GM21423 (cell line): ENCODE data around the gene SPCS1.
"Not testable (repeated sequence)": the region's sequence is repeated elsewhere in the genome, so short reads cannot be mapped to it uniquely, and the experiment has no call there.

Source experiments
- ATAC-seq: cut with Tn5 transposase; IDR thresholded peaks from one replicate; pipeline ENCODE4 v1.9.1; 2021; ENCODE audit warnings: mild to moderate bottlenecking, moderate library complexity; ENCODE audit not compliant: unreplicated experiment

The SPCS1 gene

DNA sequence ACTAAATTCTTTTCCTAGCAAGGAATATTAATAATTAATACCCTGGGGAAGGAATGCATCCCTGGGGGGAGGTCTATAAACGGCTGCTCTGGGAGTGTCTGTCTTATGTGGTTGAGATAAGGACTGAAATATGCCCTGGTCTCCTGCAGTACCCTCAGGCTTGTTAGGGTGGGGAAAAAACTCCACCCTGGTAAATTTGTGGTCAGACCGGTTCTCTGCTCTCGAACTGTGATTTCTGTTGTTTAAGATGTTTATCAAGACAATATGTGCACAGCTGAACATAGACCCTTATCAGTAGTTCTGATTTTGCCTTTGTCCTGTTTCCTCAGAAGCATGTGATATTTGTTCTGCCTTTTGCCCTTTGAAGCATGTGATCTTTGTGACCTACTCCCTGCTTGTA lies 22.8 kb downstream of the SPCS1 start:
- not testable (repeated sequence) for ATAC-seq

DNA sequence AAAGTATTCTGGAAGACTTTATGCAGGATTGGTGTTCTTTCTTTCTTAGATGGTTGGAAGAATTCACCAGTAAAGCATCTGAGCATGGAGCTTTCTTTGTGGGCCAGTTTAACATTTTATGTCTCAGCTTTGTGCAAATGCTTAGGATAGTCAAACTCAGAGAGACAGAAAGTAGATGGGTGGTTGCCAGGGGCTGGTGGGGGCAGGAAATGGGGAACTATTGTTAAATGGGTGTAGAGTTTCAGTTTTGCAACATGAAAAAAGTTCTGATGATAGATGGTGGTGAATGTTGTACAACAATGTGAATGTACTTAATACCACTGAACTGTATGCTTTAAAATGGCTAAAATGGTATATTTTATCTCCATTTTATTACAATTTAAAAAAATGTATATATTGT lies 24.8 kb downstream of the SPCS1 start:
- ATAC-seq = no peak

GRCh38 chr3:52731590-52731989 lies 25.7 kb downstream of the SPCS1 start:
- no peak for ATAC-seq

GRCh38 chr3:52733256-52733891 lies 27.5 kb downstream of the SPCS1 start:
- ATAC-seq = no peak

GRCh38 chr3:52739730-52740129 lies 33.8 kb downstream of the SPCS1 start:
- no peak for ATAC-seq

DNA sequence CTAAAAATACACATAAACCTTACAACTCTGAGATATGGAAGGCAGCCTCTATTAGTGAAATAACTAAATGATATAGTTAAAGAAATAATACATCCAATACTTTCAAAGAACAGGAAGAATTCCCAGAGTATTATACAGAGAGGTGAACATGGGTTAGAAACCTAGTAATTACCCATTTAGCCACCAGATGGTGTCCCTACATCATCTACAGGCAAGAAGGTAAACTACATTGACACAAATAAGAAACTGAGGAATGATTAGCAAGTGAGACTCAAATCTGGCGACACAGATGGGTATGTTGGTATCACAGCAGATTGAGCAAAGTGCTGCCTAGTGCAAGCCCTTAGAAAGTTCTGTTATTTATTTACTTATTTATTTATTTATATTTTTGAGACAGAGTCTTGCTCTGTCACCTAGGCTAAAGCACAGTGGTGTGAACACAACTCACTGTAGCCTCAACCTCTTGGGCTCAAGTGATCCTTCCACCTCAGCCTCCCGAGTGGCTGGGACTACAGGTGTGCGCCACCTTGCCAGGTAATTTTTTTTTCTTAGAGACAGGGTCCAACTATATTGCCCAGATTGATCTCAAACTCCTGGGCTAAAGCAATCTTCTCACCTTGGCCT lies 36.6 kb downstream of the SPCS1 start:
- no peak for ATAC-seq

DNA sequence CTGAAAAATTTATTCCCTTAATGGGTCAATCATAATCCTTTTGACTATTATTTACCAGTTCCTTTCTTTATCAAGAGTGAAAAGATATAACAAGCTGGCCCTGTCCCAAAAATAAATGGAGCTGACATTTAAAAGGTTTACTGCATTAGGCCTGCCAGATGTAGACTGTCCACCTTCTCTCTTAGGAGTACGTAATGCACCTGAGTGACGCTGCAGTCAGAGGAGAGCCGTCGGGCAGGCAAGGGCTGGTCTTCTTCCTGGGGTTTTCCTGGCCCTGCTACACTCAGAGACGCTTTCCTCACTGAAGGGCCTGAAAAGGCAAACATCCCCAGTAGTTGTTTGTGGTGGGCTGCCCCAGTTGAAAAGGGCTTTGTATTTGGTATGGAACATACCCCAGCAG lies 37.2 kb downstream of the SPCS1 start:
- ATAC-seq = no peak

DNA sequence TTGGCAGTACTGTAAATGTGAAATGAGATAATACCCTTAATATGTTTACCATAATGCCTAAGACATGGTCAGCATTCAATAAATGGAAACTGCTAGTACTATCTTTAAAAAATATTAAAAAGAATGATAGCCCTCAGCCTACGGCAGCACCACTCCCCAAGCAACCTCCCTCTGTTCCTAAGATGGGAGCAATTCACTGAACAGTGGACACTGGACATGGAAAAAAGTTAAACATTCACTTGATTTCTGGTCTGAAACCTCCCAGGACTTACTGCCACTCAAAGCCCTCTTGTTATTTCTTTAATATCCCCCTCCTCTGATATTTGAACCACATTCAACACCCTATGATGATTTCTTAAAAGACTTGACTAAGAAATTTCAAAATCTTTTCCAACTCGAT lies 37.8 kb downstream of the SPCS1 start:
- no peak for ATAC-seq

DNA sequence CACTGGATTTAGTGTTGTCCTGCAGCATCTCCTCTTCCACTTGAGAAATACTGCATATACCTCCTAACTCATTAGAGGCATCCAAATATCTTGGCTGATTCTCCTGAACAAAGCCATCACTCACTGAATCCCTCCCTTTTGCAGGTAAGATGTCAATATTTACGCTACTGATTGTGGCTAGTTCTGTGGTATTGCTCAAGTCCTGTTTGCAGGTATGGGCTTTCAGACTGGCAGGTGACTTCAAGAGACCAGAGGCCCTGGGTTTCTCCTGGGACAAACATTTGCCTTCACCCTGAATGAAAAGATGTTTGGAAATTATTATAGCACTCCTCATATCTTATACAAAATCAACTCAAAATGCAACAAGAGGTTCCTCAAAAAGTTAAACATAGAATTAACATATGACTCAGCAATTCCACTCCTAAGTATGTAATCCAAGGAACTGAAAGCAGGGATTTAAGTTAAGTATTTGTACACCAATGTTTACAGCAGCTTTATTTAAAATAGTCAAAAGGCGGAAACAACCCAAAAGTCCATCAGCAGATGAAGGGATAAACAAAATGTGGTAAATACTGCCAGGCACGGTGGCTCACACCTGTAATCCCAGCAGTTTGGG lies 46.2 kb downstream of the SPCS1 start:
- no peak for ATAC-seq

DNA sequence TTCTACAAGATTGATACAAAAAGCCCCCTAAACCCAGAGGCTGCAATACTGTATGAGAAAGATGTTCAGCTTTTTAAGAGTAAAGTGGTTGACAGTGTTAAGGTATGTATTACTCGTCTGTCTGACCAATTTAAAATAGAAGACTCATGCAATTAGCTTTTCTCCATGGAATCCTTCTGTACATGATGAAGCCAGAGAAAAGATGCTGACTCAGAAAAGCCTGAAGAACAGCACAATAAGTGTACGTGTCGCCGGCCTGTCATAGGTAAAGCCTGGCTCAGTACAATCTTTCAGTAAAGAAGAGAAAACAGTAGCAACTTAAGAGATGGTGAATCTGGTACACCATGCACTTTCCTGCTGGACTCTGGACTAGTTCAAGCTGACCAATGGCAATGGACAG lies 48.5 kb downstream of the SPCS1 start:
- no peak for ATAC-seq

DNA sequence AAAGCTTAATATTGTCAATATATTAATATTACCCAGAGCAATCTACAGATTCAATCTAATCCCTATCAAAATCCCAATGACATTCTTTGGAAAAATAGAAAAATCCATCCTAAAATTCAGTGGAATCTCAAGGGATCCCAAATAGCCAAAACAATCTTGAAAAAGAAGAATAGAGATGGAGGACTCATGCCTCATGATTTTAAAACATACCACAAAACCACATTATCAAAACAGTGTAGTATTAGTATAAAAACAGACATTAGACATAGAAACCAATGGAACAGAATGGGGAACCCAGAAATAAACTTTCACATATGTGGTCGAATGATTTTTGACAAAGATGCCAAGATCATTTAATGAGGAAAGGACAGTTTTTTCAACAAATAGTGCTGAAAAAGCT lies 50.2 kb downstream of the SPCS1 start:
- no peak for ATAC-seq
